Measurements from ENCODE around the gene PAFAH2.
"Not testable (repeated sequence)": the region's sequence is repeated elsewhere in the genome, so short reads cannot be mapped to it uniquely, and the experiment has no call there.

Gene PAFAH2

DNA sequence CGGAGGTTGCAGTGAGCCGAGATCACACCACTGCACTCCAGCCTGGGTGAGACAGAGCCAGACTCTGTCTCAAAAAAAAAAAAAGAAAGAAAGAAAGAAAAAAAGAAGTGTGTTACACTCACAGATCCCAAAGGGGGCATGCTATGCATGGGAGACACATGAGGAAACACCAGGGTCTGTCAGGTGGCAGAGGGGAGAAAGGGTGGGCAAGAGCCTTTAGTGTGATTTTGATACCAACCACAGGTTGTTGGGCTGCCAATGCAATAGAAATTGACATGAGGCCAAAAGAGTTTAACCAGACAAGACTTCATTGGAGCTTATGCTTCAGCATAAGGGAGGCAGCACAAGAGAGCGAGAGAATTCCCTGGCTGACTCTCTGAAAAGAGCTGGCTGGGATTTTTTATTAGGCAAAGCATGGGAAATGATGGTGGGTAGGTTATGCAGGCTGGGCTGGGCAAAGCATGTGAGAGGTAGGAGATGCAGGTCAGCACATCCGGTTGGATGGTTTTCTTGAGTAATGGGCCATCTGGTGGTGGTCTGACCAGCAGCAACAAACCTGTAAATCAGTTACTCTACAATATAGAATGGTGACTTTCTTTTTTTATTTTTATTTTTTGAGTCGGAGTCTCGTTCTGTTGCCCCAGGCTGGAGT is 12.1 kb upstream of the PAFAH2 start:
- DNase-seq, result no peak

DNA sequence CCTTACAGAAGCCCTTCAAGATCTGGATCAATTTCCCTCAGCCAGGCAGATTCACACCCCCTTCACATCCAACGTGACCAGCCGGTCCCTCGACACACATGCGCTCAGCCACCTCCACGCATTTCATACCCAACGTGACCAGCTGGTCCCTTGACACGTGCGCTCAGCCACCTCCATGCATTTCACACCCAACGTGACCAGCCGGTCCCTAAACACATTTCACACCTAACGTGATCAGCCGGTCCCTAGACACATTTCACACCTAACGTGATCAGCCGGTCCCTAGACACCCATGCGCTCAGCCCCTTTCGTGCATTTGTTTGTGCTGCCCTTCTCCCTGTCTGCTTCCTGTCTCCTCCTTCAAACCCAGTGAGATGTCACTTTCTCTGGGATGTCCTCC is 8.8 kb upstream of the PAFAH2 start:
- no peak for DNase-seq

DNA sequence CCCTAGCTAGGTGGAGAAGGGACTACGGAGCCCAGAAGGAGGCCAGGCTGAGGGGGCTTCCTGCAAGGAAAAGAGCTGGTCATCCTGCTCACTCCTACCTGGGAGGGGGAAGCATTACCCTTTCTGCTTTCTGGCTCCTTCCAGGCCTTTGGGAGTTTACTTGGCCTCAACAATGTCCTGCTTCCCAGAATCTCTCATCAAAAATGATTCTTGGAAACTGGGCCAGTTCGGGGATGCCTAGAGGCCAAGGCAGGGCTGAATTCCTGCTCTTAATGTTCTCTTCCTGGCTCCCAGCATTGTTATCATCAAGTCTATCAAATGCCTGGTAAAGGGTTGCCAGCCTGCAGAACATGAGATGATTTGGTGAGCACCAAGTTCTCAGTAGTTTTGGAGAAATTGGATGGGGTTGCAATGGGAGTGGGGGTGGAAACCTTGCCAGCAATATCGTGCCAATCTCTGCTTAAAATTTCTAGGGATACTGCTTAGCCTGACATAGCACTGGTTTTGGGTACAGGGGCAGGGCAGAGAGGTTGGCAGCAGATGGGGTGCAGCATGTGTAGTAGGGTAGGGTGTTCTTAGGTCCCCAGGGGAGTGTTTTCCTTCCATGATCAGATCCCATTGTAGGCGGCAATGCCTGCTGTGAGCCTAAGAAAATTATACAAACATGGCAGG is 7.7 kb upstream of the PAFAH2 start:
- DNase-seq, result no peak

DNA sequence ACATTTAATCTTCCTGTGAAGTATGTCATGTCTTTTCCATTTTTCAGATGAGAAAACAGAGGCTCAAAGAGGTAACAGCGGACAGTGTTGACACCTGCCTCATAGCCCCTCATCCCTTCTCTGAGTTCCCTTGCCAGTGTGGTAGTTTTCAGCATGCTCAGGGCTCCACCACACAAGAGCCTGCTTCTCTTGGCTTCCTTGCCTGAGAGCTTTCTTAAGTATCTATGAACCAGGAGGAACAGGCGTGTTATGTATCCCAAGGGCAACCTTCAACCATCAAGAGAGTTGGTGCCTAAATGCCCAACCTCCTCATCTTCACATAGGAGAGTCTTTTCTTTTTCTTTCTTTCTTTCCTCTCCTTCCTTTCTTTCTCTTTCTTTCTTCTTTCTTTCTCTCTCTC is 5.9 kb upstream of the PAFAH2 start:
- no peak for DNase-seq

DNA sequence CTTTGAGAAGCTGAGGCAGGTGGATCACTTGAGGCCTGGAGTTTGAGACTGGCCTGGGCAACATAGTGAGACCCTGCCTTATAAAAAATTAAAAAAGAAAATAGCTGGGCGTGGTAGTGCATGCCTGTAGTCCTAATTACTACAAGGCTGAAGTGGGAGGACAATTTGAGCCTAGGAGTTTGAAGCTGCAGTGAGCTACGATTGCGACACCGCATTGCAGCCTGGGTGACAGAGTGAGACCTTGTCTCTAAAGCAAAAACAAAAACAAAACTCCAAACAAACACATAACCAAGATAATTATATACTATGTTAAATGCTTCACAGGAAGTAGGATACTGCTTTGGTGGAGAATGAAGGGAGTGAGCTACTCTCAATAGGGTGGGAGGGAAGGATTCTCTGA is 5.4 kb upstream of the PAFAH2 start:
- no peak for DNase-seq

DNA sequence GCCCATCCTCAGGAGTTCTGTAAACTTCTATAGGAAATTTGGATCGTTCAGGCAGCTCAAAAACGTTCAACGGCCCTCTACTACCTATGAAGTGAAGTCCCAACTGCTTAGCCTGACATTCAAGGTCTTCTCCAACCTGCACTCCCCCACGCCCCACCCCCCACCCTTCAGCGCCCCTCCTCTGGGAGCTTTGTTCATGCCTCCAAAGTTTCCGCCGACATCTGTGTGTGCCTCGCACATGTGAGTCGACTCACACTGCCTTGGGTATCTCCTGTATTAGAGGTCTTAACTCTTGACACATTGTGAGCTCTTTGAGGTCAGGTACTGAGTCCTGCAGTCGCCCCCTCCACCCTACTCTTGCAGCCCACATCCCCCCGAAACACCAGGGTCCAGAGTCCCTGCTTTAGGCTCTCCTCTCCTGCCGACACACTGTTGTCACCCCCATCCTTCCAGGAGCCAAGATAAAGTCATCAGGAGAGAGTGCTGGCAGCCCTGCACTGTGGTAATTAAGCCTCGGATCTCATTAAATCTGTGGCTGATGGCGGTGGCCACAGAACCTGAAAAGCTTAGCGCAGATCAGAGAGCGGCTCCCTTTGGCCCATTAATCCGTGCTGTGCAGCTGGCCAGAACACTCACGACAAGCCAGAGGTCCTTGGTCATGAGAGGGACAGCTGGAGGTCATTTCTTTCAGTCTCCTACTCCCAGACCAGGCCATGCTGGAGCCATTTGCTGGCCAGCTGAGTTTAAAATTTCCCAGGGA is 1.4 kb upstream of the PAFAH2 start:
- no peak for DNase-seq

DNA sequence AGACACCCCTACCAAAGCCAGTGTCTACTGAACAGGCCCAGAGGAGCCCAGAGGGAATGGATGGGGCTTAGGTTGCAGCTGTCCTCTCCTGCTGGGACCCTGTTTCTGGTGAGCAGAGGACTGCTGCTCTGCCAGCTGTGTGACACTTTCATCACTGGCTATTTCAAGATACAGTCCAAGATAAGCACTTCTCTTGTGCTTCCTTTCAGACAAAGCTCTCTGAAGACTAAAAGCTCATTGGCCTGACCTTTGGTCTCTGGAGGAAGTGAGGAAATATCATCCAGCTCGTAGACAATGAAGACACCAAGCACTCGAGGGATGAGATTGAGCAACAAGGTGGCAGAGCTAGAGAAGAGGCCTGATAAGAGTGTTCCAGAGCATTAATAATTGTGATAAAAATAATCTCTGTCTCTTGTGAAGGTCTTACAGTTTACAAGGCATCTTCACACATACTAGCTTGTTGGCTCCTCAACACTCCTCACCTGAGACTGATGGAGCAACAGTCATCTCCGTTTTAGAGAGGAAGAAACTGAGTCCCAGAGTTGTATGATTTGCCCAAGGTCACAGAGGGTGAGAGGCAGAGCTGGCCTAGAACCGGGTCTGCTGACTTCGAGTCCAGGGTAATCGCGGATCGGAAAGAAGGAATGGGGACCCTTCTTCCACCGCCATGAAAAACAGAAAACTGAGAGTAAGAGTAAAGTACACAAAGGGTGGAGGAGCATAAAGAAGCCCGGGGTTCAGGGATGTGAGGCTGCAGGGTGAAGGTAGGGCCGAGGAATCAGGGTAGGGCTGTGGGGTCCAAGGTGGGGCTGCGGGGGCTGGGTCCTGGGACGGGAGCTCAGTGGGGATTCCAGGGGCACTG is 666 bp downstream of the PAFAH2 start:
- DNase-seq, result no peak

DNA sequence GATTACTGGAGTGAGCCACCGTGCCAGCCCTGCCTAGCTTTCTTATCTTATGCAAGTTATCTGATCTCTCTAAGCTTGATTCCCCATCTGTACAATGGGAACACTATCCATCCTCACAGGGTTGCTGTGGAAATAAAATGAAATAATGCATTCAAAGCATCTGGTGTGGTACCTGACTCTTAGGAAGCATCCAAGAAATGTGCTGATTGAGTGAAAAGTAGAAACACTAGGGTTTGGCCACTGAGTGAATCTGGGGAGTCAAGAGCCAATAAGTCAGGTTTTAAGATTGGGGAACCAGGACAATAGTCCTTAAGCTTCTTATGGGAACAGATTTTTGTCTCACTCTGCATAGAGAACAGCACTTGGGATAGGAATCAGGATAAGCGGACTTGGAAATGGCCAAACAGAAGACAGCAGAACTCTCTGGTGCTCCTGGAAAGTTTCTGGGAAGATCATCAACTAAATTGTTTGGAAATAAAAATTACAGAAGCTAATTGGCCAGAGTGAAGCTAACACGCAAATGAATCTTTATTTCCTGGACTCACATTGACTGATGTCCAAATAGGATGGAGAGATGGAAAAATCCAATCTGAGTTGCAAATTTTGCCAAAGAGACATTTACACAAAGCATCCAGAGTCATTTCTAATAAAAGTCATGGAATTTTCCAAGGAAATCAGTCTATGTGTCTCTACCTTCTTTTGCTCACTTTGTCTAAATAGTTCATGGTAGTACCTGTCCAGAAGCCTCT is 3.3 kb downstream of the PAFAH2 start:
- DNase-seq, result no peak

DNA sequence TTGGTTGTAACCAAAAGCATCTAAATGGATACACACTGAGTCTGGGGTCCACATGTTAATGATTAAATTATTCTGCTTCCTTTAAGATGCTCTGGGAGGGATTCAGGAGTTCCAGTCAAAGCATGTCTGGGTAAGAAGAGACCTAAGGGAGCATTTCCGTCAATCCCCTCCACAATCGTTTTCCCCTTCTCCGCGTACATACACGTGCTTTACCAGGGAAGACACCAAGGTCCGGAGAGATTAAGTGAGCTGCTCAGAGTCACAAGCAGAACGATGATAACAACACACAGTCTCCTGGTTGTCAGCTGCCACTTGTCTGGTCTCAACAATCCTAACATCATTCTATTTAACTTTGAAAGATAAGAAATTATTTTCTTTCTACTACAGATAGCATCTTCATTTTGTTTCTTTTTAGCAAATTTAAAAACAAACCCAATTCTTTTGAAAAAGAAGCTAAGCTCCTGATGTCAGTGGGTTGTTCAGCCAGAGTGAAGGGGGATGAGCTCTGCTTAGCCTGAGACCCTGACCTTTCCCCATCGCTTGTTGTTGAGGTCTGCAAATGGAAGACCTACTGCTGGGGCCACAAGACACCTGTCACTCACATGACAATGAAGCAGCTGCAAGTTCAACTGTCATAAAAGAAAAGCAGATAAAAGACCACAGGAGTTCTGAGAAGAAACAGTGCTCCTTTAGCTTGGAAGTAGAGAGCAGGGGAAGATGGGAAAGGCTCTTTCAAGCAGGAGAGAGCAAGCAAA is 4.5 kb downstream of the PAFAH2 start:
- DNase-seq, result no peak

DNA sequence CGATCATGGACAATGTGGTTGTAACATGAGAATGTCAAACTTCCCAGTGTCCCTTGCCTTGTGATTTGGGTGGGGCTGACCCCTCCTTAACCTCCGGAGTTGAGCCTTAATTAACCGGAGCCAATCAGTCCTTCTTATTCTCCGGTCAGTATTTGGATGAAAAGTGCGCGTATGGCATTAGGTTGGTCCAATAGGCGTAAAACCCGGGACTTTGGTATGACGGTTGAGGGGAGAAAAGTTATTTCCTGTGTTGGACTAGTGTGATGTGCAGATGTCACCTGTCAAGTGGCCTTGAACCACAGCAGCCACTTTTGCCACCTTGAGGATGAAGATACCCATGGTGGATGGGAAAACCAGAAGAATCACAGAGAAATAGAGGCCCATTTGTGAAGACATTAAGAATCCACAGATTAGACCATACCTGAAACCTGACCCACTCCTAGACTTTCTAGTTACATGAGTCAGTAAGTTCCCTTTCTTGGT is 5.1 kb downstream of the PAFAH2 start:
- DNase-seq, result no peak

DNA sequence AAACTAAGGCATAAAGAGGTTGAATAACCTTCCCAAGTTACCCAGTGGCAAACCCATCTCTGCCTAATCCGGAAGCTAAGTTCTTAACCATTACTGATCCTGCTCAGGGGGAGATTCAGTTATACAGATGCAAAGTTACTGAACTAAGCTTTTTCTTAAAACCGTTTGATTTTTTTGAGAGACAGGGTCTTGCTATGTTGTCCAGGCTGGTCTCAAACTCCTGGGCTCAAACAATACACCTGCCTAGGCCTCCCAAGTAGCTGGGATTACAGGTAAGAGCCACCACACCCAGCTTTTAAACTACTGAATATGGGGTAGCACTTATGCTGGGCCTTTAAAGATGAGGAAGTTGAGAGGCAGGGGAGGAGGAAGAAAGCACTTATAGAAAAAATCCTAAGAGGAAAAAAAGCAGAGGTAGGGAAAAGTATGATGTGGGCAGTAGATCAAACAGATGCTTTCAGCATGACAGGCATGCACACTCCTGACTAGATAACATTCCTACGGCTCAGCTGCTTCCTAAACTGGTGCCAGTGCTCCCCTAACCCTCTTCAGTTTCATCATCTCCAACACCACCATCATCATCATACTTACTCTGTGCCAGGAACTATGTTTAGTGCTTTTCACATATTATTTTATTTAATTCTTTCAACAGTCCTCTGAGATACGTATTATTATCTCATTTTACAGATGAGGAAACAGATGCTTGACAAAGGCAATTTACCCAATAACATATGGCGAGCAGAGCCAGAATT is 5.8 kb downstream of the PAFAH2 start:
- DNase-seq, result no peak

DNA sequence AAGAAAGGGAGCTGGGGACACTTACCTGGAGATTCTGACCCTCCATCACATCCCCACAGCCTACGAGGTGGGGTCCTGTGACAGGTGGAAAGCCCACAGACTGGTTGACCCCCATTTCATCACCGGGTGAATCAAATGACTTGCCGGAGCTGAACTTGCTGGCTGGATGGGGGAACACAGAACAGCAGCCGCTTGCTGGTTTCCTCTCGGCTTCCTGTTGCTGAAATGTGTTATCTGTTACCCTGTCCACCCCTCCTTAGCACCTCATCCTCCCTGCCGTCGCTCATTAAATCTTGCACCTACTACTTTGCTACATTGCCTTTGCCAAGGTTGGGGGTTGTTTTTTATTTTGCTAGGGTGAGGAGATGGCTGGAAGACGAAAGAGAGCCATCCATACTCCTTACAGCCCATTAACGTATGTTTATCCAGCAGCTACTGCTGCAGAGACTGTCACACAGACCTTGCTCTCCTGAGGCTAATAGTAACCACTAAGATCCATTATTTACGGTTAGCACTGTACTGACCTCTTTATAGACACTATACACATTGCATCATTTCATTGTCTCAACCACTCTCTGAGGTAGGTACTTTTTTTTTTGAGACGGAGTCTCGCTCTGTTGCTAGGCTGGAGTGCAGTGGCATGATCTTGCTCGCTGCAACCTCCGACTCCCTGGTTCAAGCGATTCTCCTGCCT is 7.0 kb downstream of the PAFAH2 start:
- DNase-seq, result no peak

DNA sequence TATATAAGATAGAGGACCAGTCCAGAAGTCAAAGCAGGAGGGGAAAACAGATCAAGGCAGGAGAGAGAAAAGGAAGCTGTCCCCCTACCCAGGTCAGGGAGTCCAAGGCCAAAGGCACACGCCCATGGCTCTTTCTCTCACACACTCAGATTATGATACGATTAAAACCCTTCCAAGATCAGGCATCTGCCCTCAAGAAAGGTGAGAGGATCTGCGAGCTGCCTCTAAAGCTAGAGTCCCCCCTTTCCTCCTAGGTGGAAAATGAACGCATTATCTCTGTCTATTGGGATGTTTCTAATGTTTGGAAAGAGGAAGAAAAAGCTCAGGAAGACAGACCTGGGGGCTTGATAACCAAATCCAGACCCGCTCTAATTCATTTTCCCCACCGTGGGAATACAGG is 7.6 kb downstream of the PAFAH2 start:
- no peak for DNase-seq

DNA sequence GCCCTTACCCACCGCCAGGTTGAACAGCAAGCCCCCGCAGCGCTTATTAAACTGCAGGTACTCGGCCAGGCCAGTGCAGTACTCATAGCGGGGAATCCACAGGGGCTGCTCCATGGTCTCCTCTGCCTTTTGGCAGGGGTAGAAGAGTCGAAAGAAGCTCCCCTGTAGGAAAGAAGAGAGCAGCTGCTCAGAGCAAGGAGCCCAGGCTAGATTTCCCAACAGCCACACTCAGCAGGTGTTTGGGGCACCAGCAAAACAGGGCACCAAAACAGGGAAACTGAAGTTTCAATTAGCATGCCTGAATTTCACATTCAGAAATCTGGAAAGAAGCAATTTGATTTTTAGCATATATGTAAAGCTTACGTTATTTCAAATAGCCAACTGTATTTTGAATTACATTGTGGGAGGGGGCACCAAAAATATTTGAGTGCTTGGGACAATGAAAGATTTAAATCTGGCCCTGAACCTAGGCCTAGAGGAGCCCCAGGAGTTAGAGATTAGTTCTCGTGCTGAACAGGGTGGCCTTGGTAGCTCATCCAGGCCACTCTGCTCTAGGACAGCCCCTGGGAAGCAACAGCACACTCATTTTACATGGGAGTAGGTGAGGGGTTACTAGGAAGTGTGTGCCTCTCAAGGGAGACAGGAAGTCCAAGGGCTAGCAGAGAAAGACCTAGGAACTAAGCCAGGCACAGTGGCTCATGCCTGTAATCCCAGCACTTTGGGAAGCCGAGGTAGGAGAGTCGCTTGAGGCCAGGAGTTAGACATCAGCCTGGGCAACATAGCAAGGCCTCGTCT is 8.2 kb downstream of the PAFAH2 start:
- DNase-seq, result no peak

DNA sequence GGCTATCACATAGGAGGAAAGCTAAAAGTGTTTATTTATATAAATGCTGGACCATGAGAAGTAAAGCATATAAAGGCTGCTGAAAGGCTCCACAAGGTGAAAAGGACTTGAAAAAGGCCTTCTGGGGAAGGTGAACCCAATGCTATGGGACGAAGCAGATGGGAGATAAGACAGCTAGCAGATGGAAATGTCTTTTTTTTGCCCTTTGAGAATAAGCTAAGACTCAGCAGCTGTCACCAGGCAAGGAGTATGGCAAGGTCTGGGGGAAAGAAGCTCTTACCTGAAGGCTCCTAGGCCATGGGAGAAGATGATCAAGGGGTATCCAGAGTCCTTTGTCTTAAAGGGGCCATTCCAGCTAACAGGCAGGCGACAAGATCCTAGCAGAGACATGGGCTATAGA is 9.9 kb downstream of the PAFAH2 start:
- no peak for DNase-seq

DNA sequence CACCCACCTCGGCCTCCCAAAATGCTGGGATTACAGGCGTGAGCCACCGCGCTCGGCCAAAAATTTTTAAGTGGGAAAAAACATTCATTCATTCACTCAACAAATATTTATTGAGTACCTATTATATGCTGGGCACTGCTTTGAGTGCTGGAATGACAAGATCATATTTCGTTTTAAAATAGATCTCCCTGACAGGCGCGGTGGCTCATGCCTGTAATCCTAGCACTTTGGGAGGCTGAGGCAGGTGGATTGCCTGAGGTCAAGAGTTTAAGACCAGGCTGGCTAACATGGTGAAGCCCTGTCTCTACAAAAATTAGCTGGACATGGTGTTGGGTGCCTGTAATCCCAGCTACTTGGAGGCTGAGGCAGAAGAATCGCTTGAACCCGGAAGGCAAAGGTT is 11.1 kb downstream of the PAFAH2 start:
- DNase-seq, result not testable (repeated sequence)

DNA sequence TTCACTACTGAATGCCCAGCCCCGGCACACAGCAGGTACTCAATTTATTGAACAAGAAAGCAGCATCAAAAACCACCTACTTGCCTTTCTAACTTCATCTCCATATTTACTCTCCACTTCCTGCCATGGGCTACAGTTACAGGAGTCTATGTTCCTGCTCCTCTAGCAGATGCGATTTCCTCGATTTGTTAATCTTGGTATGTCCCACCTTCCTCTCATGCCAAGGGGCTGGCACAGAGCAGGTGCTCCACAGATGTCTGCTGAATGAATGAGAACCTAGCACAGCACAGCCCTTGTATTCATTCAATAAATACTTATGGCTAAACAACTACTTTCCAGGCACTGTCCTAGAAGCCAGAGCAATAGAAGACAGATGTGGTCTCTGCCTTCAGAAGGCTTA is 12.2 kb downstream of the PAFAH2 start:
- DNase-seq, result no peak

DNA sequence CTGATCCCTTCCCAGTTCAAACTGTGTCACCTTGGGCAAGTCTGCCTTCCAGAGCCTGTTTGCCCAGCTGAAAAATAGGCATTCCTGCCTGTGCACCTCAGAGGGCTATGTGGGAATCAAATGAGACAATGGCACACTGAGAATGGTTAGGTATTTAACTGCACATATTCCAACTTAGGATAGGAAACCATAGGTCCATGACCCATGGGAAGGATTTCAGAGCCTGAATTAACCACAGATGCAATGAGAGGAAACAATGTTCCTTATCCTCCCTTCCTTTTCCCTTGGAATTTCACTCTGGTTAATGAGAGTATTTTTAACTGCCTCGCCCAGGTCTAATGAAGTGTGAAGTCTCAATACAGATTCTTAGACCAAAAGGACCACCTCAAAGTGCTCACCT is 12.7 kb downstream of the PAFAH2 start:
- no peak for DNase-seq

DNA sequence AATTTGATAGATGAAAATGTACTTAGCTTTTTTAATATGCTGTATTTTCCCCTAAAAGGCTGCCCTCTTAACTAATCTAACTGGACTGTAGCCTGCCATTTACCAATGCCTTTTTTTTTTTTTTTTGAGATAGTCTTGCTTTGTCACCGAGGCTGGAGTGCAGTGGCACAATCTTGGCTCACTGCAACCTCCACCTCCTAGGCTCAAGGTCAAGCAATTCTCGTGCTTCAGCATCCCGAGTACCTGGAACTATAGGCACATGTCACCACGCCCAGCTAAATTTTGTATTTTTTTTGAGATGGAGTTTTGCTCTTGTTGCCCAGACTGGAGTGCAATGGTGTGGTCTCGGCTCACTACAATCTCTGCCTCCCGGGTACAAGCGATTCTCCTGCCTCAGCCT is 18.7 kb downstream of the PAFAH2 start:
- DNase-seq, result no peak
